KG1 (cell line): ENCODE measurements around the gene IER5.

Experiments
- DNase-seq: peaks from one replicate; lab custom pipeline; 2025; lab: John Stamatoyannopoulos, UW

IER5 gene

DNA sequence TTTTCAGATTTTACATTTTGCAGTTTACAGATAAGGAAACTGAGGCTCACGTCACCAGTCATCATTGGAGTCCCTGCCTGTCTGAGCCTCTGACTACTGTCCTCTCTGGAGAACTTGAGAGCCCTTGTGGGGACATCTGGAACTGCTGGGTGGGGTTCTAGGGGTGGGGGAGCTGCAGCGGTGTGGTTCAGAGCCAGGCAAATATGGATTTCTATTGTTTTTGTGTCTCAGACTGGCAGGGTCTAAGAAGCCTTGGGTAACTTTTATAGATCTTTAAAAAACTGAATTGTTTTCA, 46.9 kb downstream of the IER5 start:
- no peak for DNase-seq

DNA sequence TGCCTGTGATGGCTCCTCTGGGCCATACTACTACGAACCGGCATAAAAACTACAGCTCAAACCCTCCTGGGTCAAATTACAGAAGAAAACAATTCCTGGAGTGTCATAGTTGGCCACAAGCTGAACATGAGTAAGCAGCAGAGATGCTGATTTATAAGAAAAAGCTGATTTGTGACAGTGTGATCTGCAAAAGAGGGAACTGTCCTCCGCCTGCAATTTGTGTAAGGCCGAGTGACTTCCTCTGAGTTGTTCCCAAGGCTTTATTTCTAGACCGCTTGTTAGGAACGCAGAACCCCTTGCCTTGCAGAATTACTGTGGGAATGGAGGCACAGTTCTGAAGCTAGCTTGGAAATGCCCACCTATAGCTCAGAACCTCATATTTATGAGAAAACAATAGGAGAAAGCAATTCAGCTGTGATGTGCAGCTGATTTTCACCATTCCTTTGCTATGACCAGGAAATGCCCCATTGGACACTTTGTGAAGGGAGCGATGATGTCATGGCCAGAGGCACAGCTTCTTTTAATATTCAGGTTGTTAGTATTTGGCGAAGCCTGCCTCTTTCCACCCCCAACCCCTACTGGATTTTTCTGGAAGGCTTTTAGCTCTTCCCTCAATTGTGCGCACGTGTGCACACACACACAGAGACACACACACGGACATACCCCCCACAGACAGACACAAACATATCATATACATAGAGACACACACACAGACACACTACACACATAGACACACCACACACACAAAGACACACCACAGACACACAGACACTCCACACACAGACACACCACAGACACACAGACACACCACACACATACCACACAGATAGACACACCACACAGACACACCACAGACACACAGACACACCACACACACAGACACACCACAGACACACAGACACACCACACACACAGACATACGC, 47.6 kb downstream of the IER5 start:
- DNase-seq = no peak

DNA sequence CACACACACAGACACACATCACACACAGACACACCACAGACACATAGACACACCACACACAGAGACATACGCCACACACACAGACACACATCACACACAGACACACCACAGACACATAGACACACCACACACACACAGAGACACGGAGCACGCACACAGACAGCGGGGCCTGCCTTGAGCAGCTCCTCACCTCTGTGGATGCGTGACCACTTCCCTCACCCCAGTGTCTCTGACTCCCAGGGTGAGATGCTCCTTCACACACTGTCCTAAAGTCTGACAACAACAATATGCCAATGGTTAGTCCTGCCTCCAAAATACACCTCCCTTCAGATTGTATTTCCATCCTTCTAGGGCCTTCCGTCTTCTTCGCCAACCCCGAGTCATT, 48.2 kb downstream of the IER5 start:
- no peak for DNase-seq

DNA sequence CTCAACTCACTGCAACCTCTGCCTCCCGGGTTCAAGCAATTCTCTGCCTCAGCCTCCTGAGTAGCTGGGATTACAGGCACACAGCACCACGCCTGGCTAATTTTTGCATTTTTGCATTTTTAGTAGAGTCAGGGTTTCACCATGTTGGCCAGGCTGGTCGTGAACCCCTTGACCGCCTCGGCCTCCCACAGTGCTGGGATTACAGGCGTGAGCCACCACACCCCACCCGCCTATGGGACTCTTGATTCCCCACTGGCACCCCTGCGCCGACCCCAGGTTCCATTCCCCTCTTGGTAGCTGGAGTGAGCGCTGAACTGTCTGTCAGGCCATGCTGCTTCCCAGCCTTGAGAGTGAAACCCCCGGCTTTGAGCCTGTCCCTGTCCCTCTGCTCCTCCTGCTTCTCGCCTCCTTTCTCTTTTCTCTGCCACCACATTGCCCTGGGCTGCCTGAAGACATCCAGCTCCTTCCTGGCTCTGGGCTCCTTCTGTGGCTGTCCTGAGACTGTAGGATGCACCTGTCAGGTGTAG, 48.8 kb downstream of the IER5 start:
- DNase-seq = no peak

DNA sequence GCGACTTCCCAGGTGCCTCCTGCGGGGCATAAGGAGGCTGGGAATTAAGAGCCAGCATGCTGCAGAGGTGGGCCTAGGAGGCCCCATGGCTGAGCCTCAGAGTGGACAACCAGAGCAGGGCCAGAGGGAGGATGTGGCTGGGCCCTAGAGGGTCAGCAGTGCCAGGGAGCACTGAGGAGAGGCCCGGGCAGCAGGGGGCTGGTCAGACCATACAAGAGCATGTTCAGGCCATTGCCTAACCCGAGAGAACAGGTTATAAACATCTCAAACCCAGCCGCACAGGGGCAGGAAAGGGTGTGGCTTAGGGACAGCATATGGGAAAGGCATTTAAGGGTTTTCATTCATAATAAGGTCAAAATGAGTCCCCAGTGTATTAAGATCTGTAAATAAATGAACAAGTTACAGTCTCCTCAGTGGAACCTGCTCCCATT, 51.1 kb downstream of the IER5 start:
- DNase-seq = no peak

DNA sequence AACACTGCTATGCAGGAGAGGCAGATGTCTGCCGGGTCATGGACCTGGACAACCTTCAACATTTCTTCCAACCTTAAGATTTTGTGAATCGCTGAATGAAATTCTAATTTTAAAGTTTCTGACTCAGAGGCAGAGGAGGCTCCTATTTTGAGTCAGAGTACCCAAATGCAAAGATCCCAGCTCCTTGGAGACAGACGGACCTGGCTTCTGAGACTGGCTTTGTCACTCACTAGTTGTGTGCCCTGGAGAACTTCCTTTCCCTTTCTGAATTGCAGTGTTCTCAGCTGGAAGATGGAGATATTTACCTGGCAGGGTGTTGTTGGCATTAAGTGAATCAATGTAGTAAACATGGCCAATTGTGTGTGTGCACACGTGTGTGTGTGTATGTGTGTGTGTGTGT, 51.9 kb downstream of the IER5 start:
- DNase-seq = no peak

DNA sequence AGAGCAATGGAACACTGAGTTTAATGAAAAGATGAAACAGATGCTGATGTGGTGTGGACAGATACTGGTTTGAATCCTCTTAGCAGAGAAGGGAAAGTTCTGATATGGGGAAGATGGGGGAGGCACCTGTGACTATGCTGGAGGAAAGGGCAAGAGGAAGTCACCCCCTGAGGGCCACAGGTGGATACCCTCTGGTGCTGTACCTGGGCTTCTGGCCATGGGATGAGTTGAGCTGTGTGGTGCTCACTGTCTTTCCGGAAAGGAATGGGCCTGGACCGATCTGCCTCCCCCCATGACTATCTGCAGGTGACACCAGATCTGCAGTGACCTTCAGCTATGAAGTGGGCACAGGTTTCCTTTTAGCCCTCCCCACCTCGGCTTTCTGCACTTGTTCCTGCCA, 52.4 kb downstream of the IER5 start:
- DNase-seq = no peak

DNA sequence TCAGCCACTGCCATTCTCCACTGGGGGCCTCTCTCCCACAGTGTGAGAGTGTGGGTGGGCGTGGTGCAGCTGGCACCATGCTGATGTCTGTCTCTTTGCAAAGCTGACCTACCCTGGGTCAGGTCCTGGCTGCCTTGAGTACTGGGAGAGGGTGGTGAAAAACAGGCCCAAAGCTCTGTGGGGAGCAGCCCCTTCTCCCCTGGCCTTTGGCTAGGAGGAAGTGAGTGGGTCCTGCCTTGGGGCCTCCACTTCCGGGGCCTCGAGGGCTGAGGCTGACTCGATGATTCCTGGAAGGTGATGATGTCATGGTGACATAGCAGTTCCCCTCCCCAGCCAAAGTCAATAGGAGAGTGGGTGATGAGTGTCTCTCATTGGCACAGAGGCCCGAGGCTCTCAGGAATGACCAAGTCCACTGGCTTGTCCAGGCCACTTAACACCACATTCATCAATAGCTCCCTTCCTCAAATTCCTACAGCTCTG, 53.0 kb downstream of the IER5 start:
- DNase-seq = no peak
